Endothelial cell of umbilical vein (primary cell): ENCODE measurements around the gene BMERB1. TPM values are rescaled to one million over a fixed set of nuclear protein-coding genes. Genes with fewer than 3 reads are reported as not detected.

ENCODE experiments used
- BruUV-seq: library from RNA; stranded (reverse); fragments of 400-500 nt; replicated peaks from 2 replicates; lab custom pipeline; 2021; lab: Mats Ljungman, UMichigan
- CTCF ChIA-PET: fragments of 300-600, 350-600 bp; sonication (Branson Sonifier 250); formaldehyde crosslinking; loops from one replicate; lab custom pipeline; 2021; ENCODE audit warnings: antibody characterized with exemption, inconsistent platforms; lab: Charles Lee
- POLR2A ChIA-PET: fragments of 300-600, 350-600 bp; sonication (Branson Sonifier 250); formaldehyde crosslinking; loops from one replicate; lab custom pipeline; 2021; ENCODE audit warnings: antibody characterized with exemption, inconsistent platforms; lab: Charles Lee
- DNase-seq: peaks from one replicate; pipeline ENCODE4 v3.0.0-alpha.2; 2011; ENCODE audit warnings: low read depth, low spot score
- FAIRE-seq: peaks from 2 replicates; lab custom pipeline; 2011; peaks lifted over from hg19 to GRCh38; lab: Jason Lieb, UNC
- H2AFZ ChIP-seq: 2 replicates; pipeline ENCODE4 v1.6.0; 2012; ENCODE audit warnings: low read depth, low read length, control low read depth, inconsistent platforms
- H3K27ac ChIP-seq: 2 replicates; pipeline ENCODE4 v1.5.1; 2011; ENCODE audit warnings: low read depth, mild to moderate bottlenecking, control low read depth, low read length, moderate library complexity; ENCODE audit not compliant: insufficient read depth
- H3K27me3 ChIP-seq, 2 experiments: 2 replicates each; pipeline versions ENCODE4 v1.6.0 to v1.6.1; 2011; ENCODE audit warnings: low read length in 2 of 2, mixed read lengths in 1 of 2; ENCODE audit not compliant: control insufficient read depth in 2 of 2, insufficient read depth in 2 of 2
- H3K36me3 ChIP-seq, 2 experiments: 2 replicates in 1 of 2; 3 replicates in 1 of 2; pipeline ENCODE4 v1.5.1; 2011; ENCODE audit warnings: low read length in 2 of 2, mild to moderate bottlenecking in 1 of 2, moderate library complexity in 1 of 2; ENCODE audit not compliant: control insufficient read depth in 2 of 2, insufficient read depth in 2 of 2; ENCODE audit errors: extremely low read depth in 1 of 2
- H3K4me1 ChIP-seq: 3 replicates; pipeline ENCODE4 v1.5.1; 2011; ENCODE audit warnings: mild to moderate bottlenecking, low read length; ENCODE audit not compliant: control insufficient read depth, insufficient read depth; ENCODE audit errors: extremely low read depth
- H3K4me2 ChIP-seq: 2 replicates; pipeline ENCODE4 v1.6.1; 2011; ENCODE audit warnings: low read length, control low read depth, mixed read lengths; ENCODE audit not compliant: insufficient read depth
- H3K4me3 ChIP-seq, 3 experiments: fragments of 200-600 bp in 1 of 3; sonication (generic), shearing (Covaris generic) in 1 of 3; replicated peaks in 1 of 3; 2 replicates each; pipeline ENCODE4 v1.5.1; 2011 to 2016; ENCODE audit warnings: control low read depth in 3 of 3, low read length in 3 of 3, mild to moderate bottlenecking in 2 of 3, inconsistent platforms in 1 of 3, low read depth in 1 of 3, moderate library complexity in 1 of 3; ENCODE audit not compliant: insufficient read depth in 1 of 3
- H3K79me2 ChIP-seq: 2 replicates; pipeline ENCODE4 v1.6.0; 2012; ENCODE audit warnings: low read length, inconsistent platforms; ENCODE audit not compliant: control insufficient read depth, insufficient read depth
- H3K9ac ChIP-seq: replicated peaks from 2 replicates; pipeline ENCODE3; 2011; ENCODE audit warnings: low read length, control low read depth; ENCODE audit not compliant: insufficient read depth; ENCODE audit errors: extremely low read depth
- H3K9me1 ChIP-seq: replicated peaks from 3 replicates; pipeline ENCODE4 v1.6.0; 2011; ENCODE audit warnings: mild to moderate bottlenecking, low read length; ENCODE audit not compliant: control insufficient read depth, insufficient read depth; ENCODE audit errors: extremely low read depth
- H3K9me3 ChIP-seq: replicated peaks from 2 replicates; pipeline ENCODE4 v1.5.1; 2012; ENCODE audit warnings: low read length, inconsistent platforms; ENCODE audit not compliant: control insufficient read depth, insufficient read depth
- H4K20me1 ChIP-seq: replicated peaks from 2 replicates; pipeline ENCODE3; 2011; ENCODE audit warnings: mild to moderate bottlenecking, low read length; ENCODE audit not compliant: control insufficient read depth, insufficient read depth; ENCODE audit errors: extremely low read depth
- EZH2 ChIP-seq: IDR thresholded peaks from 2 replicates; pipeline ENCODE4 v1.6.1; 2012; ENCODE audit warnings: borderline replicate concordance, low read depth, mild to moderate bottlenecking, moderate library complexity, low read length, inconsistent platforms; ENCODE audit not compliant: severe bottlenecking
- FOS ChIP-seq: IDR thresholded peaks from 2 replicates; pipeline ENCODE4 v1.6.1; 2011; ENCODE audit warnings: mild to moderate bottlenecking, low read length, moderate library complexity, borderline replicate concordance; ENCODE audit not compliant: insufficient read depth
- GATA2 ChIP-seq: IDR thresholded peaks from 2 replicates; pipeline ENCODE4 v1.7.0; 2011; ENCODE audit warnings: low read depth, mild to moderate bottlenecking, moderate library complexity, mixed read lengths, low read length; ENCODE audit not compliant: insufficient read length, insufficient read depth
- JUN ChIP-seq: IDR thresholded peaks from 2 replicates; pipeline ENCODE4 v1.6.1; 2011; ENCODE audit warnings: borderline replicate concordance, low read depth; ENCODE audit not compliant: insufficient read length, insufficient read depth
- MAX ChIP-seq: IDR thresholded peaks from 2 replicates; pipeline ENCODE4 v1.6.1; 2011; ENCODE audit not compliant: insufficient read depth, insufficient read length
- MYC ChIP-seq: IDR thresholded peaks from one replicate; pipeline ENCODE4 v1.6.1; 2011; ENCODE audit warnings: mild to moderate bottlenecking, low read depth, low read length
- POLR2A ChIP-seq: IDR thresholded peaks from 2 replicates; pipeline ENCODE4 v1.6.1; 2012; ENCODE audit warnings: low read depth, mild to moderate bottlenecking, control low read depth, low read length
- POLR2AphosphoS5 ChIP-seq: IDR thresholded peaks from 2 replicates; pipeline ENCODE4 v1.6.1; 2012; ENCODE audit warnings: low read depth, mild to moderate bottlenecking, control low read depth, low read length, moderate library complexity; ENCODE audit not compliant: insufficient read depth
- dilution Hi-C: fragments of 300-500 bp; cut with MboI; formaldehyde crosslinking; loops from one replicate; pipeline ENCODE4 v1.15.0; 2019; ENCODE audit warnings: low sequenced_read_pairs; ENCODE audit not compliant: extremely low pct_ligation_motif_present
- intact Hi-C: fragments of 100-400 bp; cut with micrococcal nuclease; formaldehyde crosslinking; loops from one replicate; pipeline ENCODE4 v1.10.0; 2022
- polyA plus RNA-seq, 4 experiments: library from polyadenylated mRNA; depleted of rRNA in 3 of 4; stranded (reverse) in 3 of 4; unstranded in 1 of 4; fragments of >200 nt; gene quantifications; 2 replicates each; pipeline versions ENCODE4 v1.2.1 to v1.2.3, GENCODE V29; 2011 to 2012; ENCODE audit warnings: missing spikeins in 1 of 4
- total RNA-seq: library from RNA; stranded (reverse); gene quantifications from 2 replicates; pipeline ENCODE4 v1.2.3, GENCODE V29; 2021
- TF ChIP-seq, protein P1 (sequence below), 2 donors: IDR thresholded peaks; 1 replicate in 1 of 2; 2 replicates in 1 of 2; pipeline ENCODE4 v1.5.1; 2011; ENCODE audit warnings: low read length in 2 of 2, mild to moderate bottlenecking in 2 of 2, moderate library complexity in 2 of 2, control low read depth in 1 of 2, inconsistent platforms in 1 of 2, low read depth in 1 of 2; ENCODE audit not compliant: insufficient read depth in 1 of 2; ENCODE audit errors: extremely low read depth in 1 of 2

Gene BMERB1
- total and polyA plus RNA-seq, 2 donors (not counting 3 experiments of a cell fraction or from before 2014, with no cell fraction given): 14.1 to 17.4 TPM

DNA sequence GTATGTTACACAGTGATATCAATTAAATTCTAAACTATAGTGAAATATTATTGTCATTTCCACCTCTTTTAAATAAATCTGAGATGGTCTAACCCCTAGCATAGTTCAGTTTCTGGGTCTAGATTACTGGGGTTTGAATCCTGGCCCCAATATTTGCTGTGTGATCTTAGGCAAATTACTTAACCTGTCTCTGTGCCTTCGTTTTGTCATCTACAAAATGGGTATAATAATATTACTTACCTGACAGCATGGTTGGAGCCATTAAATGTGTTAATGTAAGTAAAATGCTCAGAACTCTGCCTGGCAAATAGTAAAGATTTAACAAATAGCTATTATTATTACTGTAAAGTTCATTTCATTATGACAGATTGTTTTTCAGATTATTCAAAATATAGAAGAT, 52.3 kb downstream of the BMERB1 start:
- no peaks in the 10 kb centered on the region for H3K27me3 ChIP-seq
- DNase-seq: no peak
- H2AFZ ChIP-seq: no peak overlapping the region
- BruUV-seq: no TSS peak
- no peak for TF ChIP-seq GATA2
- no peak for TF ChIP-seq MAX
- no peak for TF ChIP-seq POLR2AphosphoS5
- no peak for TF ChIP-seq EZH2
- no peak for TF ChIP-seq FOS
- TF ChIP-seq MYC: no peak
- TF ChIP-seq, protein P1, sequence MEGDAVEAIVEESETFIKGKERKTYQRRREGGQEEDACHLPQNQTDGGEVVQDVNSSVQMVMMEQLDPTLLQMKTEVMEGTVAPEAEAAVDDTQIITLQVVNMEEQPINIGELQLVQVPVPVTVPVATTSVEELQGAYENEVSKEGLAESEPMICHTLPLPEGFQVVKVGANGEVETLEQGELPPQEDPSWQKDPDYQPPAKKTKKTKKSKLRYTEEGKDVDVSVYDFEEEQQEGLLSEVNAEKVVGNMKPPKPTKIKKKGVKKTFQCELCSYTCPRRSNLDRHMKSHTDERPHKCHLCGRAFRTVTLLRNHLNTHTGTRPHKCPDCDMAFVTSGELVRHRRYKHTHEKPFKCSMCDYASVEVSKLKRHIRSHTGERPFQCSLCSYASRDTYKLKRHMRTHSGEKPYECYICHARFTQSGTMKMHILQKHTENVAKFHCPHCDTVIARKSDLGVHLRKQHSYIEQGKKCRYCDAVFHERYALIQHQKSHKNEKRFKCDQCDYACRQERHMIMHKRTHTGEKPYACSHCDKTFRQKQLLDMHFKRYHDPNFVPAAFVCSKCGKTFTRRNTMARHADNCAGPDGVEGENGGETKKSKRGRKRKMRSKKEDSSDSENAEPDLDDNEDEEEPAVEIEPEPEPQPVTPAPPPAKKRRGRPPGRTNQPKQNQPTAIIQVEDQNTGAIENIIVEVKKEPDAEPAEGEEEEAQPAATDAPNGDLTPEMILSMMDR (IDR thresholded peaks at IDR 0.05; ENCODE audit: extremely low read depth in 1 of 2, insufficient read depth in 1 of 2, low read depth in 1 of 2, low read length in 2 of 2): no peak
- TF ChIP-seq JUN: no peak
- no peak for TF ChIP-seq POLR2A
- no peaks in the 10 kb centered on the region for H3K79me2 ChIP-seq
- no peaks in the 10 kb centered on the region for H3K36me3 ChIP-seq
- FAIRE-seq: no peak
- H4K20me1 ChIP-seq: no peaks in the 10 kb centered on the region
- peaks cover 23% of the 10 kb centered on the region for H3K4me1 ChIP-seq
- POLR2A ChIA-PET: no interaction called here
- H3K27ac ChIP-seq: no peak overlapping the region
- intact Hi-C loops: no loop called here
- no peaks in the 10 kb centered on the region for H3K9me1 ChIP-seq
- H3K4me3 ChIP-seq: no peak overlapping the region
- dilution Hi-C loops: no loop called here
- no peak overlapping the region for H3K9ac ChIP-seq
- CTCF ChIA-PET: interaction anchor here (0.6 kb wide), 1 partner anchor 15 kb away, joined by 3 read pairs; no protein-coding TSS in a partner anchor
- no peak overlapping the region for H3K4me2 ChIP-seq
- no peaks in the 10 kb centered on the region for H3K9me3 ChIP-seq
